K562 (cell line): ENCODE measurements around the gene OXNAD1.

Source experiments
- CBX5 ChIP-seq: IDR thresholded peaks from 2 replicates; pipeline ENCODE4 v1.6.1; 2014; ENCODE audit warnings: low read depth, borderline replicate concordance
- CEBPB ChIP-seq: fragments of 450-650 bp; IDR thresholded peaks from 2 replicates; pipeline ENCODE4 v1.6.1; 2016; ENCODE audit warnings: missing genetic modification characterization, missing compliant biosample characterization
- CHD2 ChIP-seq: IDR thresholded peaks from 2 replicates; pipeline ENCODE4 v1.6.1; 2011; ENCODE audit warnings: low read depth, low read length
- MAFK ChIP-seq: IDR thresholded peaks from 2 replicates; pipeline ENCODE4 v1.6.1; 2011; ENCODE audit warnings: low read length, improper control_type of control experiment
- TF ChIP-seq, protein P1 (sequence below), 3 experiments: IDR thresholded peaks in 2 of 3; conservative IDR thresholded peaks in 1 of 3; 2 replicates each; pipeline ENCODE4 v1.5.1; 2011 to 2012; ENCODE audit warnings: low read length in 3 of 3, mild to moderate bottlenecking in 3 of 3, control low read depth in 2 of 3, improper control_type of control experiment in 1 of 3, inconsistent platforms in 1 of 3, low read depth in 1 of 3, mixed read lengths in 1 of 3, moderate library complexity in 1 of 3; ENCODE audit not compliant: insufficient read depth in 2 of 3

DNA sequence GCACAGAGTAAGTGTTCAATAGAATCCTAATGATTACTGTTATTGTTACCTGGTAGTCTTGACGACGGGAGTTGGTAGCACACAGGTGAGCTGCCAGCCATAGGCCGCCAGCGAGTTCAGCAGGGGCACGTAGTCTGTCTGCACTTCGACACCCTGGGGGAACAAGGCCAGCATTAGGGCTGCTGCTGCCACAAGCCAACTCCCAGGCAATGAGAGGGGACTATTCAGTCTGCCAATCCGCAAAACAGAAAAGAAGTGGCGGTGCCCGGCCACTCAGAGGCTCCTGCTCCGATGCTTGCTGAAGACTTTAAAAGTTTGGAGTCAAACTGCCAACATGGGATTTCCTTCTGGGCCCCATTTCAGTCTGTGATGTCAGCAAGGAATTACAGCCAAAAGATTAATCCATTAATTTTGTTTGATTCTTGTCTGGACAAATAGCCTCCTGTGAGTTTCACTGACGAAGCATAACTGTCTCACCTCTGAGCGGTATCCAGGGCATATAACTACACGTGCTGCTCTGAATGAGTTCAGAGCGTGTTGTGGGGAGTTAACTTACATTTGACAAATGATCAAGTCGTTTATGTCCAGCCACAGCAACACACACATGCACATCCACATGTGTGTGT is 61.8 kb downstream of the OXNAD1 start:
- TF ChIP-seq CBX5 (no peak), MAFK (no peak), CEBPB (no peak), CHD2 (no peak)
- TF ChIP-seq, protein P1, sequence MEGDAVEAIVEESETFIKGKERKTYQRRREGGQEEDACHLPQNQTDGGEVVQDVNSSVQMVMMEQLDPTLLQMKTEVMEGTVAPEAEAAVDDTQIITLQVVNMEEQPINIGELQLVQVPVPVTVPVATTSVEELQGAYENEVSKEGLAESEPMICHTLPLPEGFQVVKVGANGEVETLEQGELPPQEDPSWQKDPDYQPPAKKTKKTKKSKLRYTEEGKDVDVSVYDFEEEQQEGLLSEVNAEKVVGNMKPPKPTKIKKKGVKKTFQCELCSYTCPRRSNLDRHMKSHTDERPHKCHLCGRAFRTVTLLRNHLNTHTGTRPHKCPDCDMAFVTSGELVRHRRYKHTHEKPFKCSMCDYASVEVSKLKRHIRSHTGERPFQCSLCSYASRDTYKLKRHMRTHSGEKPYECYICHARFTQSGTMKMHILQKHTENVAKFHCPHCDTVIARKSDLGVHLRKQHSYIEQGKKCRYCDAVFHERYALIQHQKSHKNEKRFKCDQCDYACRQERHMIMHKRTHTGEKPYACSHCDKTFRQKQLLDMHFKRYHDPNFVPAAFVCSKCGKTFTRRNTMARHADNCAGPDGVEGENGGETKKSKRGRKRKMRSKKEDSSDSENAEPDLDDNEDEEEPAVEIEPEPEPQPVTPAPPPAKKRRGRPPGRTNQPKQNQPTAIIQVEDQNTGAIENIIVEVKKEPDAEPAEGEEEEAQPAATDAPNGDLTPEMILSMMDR (IDR thresholded peaks at IDR 0.05 in 2 of 3, conservative IDR thresholded peaks at IDR 0.05 in 1 of 3; ENCODE audit: insufficient read depth in 2 of 3, low read depth in 1 of 3, low read length in 3 of 3) = no peak
